Sigmoid colon (tissue), 4 donors: ENCODE measurements around the gene PDZD11.

Source experiments
- EP300 ChIP-seq, 4 donors: sonication (generic); formaldehyde crosslinking; IDR thresholded peaks; one replicate each; pipeline ENCODE4 v1.6.1; 2017; ENCODE audit warnings: antibody characterized with exemption in 4 of 4
- POLR2A ChIP-seq, 2 donors: fragments of 450-650 bp; IDR thresholded peaks; one replicate each; pipeline ENCODE4 v1.6.1; 2016; ENCODE audit warnings: antibody characterized with exemption in 2 of 2, mild to moderate bottlenecking in 2 of 2, moderate library complexity in 2 of 2
- TF ChIP-seq, protein P1 (sequence below), 4 experiments: fragments of 450-650 bp in 3 of 4; fragments of 200-600 bp in 1 of 4; IDR thresholded peaks; one replicate each; pipeline ENCODE4 v1.5.1; 2016 to 2019; ENCODE audit warnings: antibody characterized with exemption in 4 of 4, mild to moderate bottlenecking in 3 of 4, moderate library complexity in 2 of 4

GRCh38 chrX:70332600-70332999 is 42.9 kb upstream of the PDZD11 start:
- TF ChIP-seq, protein P1, sequence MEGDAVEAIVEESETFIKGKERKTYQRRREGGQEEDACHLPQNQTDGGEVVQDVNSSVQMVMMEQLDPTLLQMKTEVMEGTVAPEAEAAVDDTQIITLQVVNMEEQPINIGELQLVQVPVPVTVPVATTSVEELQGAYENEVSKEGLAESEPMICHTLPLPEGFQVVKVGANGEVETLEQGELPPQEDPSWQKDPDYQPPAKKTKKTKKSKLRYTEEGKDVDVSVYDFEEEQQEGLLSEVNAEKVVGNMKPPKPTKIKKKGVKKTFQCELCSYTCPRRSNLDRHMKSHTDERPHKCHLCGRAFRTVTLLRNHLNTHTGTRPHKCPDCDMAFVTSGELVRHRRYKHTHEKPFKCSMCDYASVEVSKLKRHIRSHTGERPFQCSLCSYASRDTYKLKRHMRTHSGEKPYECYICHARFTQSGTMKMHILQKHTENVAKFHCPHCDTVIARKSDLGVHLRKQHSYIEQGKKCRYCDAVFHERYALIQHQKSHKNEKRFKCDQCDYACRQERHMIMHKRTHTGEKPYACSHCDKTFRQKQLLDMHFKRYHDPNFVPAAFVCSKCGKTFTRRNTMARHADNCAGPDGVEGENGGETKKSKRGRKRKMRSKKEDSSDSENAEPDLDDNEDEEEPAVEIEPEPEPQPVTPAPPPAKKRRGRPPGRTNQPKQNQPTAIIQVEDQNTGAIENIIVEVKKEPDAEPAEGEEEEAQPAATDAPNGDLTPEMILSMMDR (IDR thresholded peaks at IDR 0.05), result no peak
- TF ChIP-seq EP300 (IDR thresholded peaks at IDR 0.05), result no peak
- TF ChIP-seq POLR2A (IDR thresholded peaks at IDR 0.05), result no peak
